GM12892 (cell line): ENCODE measurements around the gene MRPL51.

Experiments
- POLR2A ChIP-seq: IDR thresholded peaks from 2 replicates; pipeline ENCODE4 v1.6.1; 2011; ENCODE audit warnings: low read depth, low read length, control low read depth
- TAF1 ChIP-seq: IDR thresholded peaks from 2 replicates; pipeline ENCODE4 v1.6.1; 2011; ENCODE audit warnings: low read depth, mild to moderate bottlenecking, control low read depth, low read length, borderline replicate concordance

DNA sequence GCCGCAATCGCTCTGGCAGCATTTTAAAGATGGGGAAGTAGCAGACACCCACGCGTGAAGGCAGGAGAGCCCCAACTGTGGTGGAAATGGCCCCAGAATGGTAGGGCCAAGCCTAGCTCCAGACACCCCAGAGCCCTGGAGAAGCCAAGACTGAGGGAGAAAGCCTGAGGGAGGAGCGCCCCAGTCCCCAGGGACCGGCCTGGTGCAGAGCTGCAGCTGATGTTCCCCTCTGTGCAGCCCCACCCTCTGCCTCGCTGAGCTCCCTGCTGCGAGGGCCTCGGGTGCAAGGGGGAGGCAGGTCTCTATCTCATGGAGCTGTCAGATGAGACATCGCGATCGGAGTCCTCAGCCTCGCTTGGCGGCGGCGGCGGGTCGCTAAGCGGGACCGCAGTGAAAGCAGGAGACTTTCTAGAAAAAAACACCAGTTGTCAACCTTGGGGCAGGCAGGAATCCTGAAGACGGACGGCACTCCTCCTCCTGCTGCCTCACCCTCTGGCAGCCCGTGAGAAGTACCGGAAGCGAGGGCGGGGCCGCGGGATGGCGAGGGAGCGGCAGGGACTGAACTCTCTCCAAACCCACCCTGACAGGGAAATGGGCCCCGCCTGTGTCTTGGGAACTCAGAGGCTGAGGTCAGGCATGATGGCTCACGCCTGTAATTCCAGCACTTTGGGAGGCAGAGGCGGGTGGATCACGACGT, 47.3 kb upstream of the MRPL51 start:
- TF ChIP-seq POLR2A (no peak), TAF1 (no peak)
